RWPE2 (cell line): ENCODE data around the gene CYP20A1.
A peak's percentile ranks its signal among the peaks of the same experiment; 100 is the strongest.
"Not testable (repeated sequence)": the region's sequence is repeated elsewhere in the genome, so short reads cannot be mapped to it uniquely, and the experiment has no call there.

Experiments
- ATAC-seq: fragments of 200-7000 bp; cut with Tn5 transposase; 3 replicates; pipeline ENCODE4 v1.9.1; 2021; ENCODE audit warnings: low read depth
- DNase-seq: peaks from one replicate; pipeline ENCODE4 v3.0.0-alpha.2; 2020; ENCODE audit warnings: low spot score
- H3K27ac ChIP-seq: fragments of 450-650 bp; 2 replicates; pipeline ENCODE4 v1.5.1; 2017; ENCODE audit warnings: mild to moderate bottlenecking; ENCODE audit not compliant: poor library complexity, severe bottlenecking
- H3K27me3 ChIP-seq: fragments of 250-450 bp; sonication (Bioruptor Pico); 2 replicates; pipeline ENCODE4 v1.5.1; 2021; ENCODE audit warnings: mild to moderate bottlenecking, moderate library complexity; ENCODE audit not compliant: insufficient read depth, poor library complexity, severe bottlenecking
- H3K36me3 ChIP-seq: fragments of 250-450 bp; sonication (Bioruptor Pico); 2 replicates; pipeline ENCODE4 v1.5.1; 2020; ENCODE audit warnings: low read depth, mild to moderate bottlenecking, moderate library complexity
- H3K4me1 ChIP-seq: fragments of 250-450 bp; sonication (Bioruptor Pico); 2 replicates; pipeline ENCODE4 v1.5.1; 2021; ENCODE audit warnings: mild to moderate bottlenecking, moderate library complexity; ENCODE audit not compliant: insufficient read depth, poor library complexity, severe bottlenecking
- H3K4me3 ChIP-seq: fragments of 250-450 bp; sonication (Bioruptor Pico); 2 replicates; pipeline ENCODE4 v1.5.1; 2021; ENCODE audit warnings: mild to moderate bottlenecking, moderate library complexity; ENCODE audit not compliant: severe bottlenecking
- H3K9me3 ChIP-seq: fragments of 250-450 bp; sonication (Bioruptor Pico); 2 replicates; pipeline ENCODE4 v1.5.1; 2021; ENCODE audit warnings: mild to moderate bottlenecking, moderate library complexity; ENCODE audit not compliant: severe bottlenecking
- CTCF ChIP-seq: fragments of 450-650 bp; IDR thresholded peaks from one replicate; pipeline ENCODE4 v1.5.1; 2017; ENCODE audit warnings: mild to moderate bottlenecking, moderate library complexity; ENCODE audit not compliant: poor library complexity, severe bottlenecking

The CYP20A1 gene

GRCh38 chr2:203252818-203253217 is 14.0 kb downstream of the CYP20A1 start:
- DNase-seq (no peak), ATAC-seq (no peak)
- no peaks in the 10 kb centered on the region for H3K9me3 ChIP-seq
- H3K4me1 ChIP-seq = no peaks in the 10 kb centered on the region
- peaks cover 52% of the 10 kb centered on the region for H3K36me3 ChIP-seq
- no peak overlapping the region for H3K4me3 ChIP-seq
- no peaks in the 10 kb centered on the region for H3K27me3 ChIP-seq
- no peak for TF ChIP-seq CTCF
- no peak overlapping the region for H3K27ac ChIP-seq

DNA sequence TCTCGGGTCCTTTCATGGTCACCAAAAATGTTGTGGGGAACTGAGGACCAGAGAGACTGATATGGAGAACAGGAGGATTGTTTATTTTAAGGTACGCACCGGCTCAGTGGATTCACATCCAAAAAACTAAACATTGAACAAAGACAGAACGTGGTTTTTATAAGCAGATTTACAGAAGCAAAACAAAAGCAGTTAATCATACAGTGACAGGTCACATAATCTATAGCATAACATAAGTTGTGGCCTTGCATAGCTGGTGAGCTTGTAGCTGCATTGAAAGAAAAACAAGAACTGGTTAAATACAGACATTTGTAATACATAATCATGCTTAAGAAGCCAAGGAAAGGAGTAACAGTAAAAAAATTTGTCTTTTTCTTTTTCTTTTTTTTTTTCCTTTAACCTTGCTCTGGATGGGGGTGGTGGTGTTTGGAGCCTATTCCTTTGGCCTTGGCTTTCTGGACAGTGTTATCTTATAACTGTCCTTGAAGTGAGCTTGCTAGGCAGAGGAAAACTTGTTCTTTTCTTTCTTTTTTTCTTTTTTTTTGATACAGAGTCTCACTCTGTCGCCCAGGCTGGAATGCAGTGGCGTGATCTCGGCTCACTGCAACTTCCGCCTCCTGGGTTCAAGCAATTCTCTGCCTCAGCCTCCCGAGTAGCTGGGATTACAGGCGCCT is 14.7 kb downstream of the CYP20A1 start:
- not testable (repeated sequence) for H3K9me3 ChIP-seq, DNase-seq, H3K4me3 ChIP-seq, H3K4me1 ChIP-seq, ATAC-seq, H3K27me3 ChIP-seq, H3K27ac ChIP-seq
- peaks cover 52% of the 10 kb centered on the region for H3K36me3 ChIP-seq

DNA sequence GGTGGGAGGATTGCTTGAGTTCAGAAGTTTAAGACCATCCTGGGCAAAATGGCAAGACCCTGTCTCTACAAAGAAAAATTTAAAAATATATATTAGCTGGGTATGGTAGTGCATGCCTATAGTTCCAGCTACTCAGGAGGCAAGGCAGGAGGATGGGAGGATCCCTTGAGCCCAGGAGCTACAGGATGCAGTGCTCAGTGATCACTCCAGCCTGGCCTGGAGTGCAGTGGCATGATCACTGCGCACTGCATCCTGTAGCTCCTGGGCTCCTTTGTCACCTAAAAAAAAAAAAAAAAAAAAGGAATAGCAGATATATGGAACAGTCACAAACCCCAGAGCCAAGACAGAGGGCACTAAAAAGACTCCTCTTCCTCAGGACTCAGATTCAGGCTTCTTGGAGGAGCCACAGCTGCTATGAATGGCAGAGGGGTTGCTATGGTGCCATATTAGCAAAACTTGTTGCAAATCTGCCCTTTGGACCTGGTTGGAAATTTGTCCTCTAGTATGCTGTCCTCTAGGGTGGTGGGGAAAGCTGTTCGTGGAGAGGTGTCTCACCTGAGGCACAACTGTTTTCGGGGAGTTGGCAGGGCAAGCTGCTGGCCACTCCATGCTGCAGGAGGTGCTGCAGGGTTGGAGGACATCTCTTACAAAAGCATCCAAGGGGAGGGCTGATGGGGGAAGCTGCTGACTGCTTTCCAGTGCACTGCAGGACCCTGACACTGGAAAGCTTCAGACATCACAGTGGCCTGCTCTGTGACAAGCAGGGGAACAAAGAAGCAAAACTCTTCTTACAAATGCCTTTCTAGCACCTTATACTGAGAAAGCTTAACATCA is 22.7 kb downstream of the CYP20A1 start:
- peaks cover 26% of the 10 kb centered on the region for H3K36me3 ChIP-seq
- no peak for TF ChIP-seq CTCF
- no peak for ATAC-seq
- H3K4me1 ChIP-seq = no peaks in the 10 kb centered on the region
- no peaks in the 10 kb centered on the region for H3K9me3 ChIP-seq
- no peak overlapping the region for H3K27ac ChIP-seq
- DNase-seq = no peak
- no peak overlapping the region for H3K4me3 ChIP-seq
- H3K27me3 ChIP-seq = no peaks in the 10 kb centered on the region

DNA sequence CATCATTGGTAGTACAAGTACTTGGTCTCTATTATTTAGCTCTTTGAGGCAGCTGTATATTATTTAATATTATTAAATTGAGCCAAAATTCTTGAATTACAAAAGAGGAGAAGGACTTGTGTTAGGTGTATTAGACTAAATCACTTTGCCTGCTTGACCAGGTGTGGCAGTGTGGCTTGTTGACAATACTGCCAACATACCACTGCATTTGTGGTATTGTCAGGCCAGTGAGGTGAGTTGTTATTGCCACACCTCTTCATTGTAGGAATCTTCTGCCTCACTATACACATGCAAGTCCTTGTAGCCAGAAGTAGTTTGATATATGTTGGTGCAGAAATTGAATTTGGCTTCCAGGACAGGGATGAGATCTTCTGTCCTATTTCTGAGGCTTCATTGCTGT is 40.5 kb downstream of the CYP20A1 start:
- Histone ChIP-seq H3K36me3 (peaks cover 61% of the 10 kb centered on the region), H3K27me3 (no peaks in the 10 kb centered on the region), H3K4me3 (no peak overlapping the region), H3K4me1 (no peaks in the 10 kb centered on the region), H3K27ac (no peak overlapping the region), H3K9me3 (no peaks in the 10 kb centered on the region)
- DNase-seq (no peak), ATAC-seq (peak; percentile 42; the same call in 1 of the 3 replicates)
- peak; percentile 7 for TF ChIP-seq CTCF

- DNase-seq = no peak
- H3K27ac ChIP-seq = no peak overlapping the region
- ATAC-seq = no peak
Measured at GRCh38 chr2:203280428-203281064, 41.7 kb downstream of the CYP20A1 start.

More at GRCh38 chr2:203280428-203281064, 41.7 kb downstream of the CYP20A1 start:
- TF ChIP-seq CTCF = no peak
- no peaks in the 10 kb centered on the region for H3K27me3 ChIP-seq
- H3K36me3 ChIP-seq = peaks cover 65% of the 10 kb centered on the region
- no peaks in the 10 kb centered on the region for H3K9me3 ChIP-seq
- no peaks in the 10 kb centered on the region for H3K4me1 ChIP-seq
- H3K4me3 ChIP-seq = no peak overlapping the region
